PC-3 (cell line): ENCODE results near the gene CEPT1. TPM values are rescaled to one million over a fixed set of nuclear protein-coding genes. Genes with fewer than 3 reads are reported as not detected.
A peak's percentile ranks its signal among the peaks of the same experiment; 100 is the strongest.

ENCODE experiments used
- ATAC-seq: fragments of 200-7000 bp; cut with Tn5 transposase; 2 replicates; pipeline ENCODE4 v1.9.1; 2020; ENCODE audit warnings: mild to moderate bottlenecking, moderate library complexity
- BruUV-seq: library from RNA; stranded (reverse); fragments of 400-500 nt; replicated peaks from 2 replicates; lab custom pipeline; 2021; lab: Mats Ljungman, UMichigan
- CTCF ChIA-PET: fragments of 300-600 bp; sonication (Branson Sonifier 250); formaldehyde crosslinking; loops from one replicate; lab custom pipeline; 2022; ENCODE audit warnings: antibody characterized with exemption; lab: Charles Lee
- POLR2A ChIA-PET: fragments of 300-600 bp; sonication (Branson Sonifier 250); formaldehyde crosslinking; loops from one replicate; lab custom pipeline; 2022; ENCODE audit warnings: antibody characterized with exemption; ENCODE audit not compliant: unreplicated experiment; lab: Charles Lee
- DNase-seq: peaks from one replicate; pipeline ENCODE4 v3.0.0-alpha.2; 2015
- H2AFZ ChIP-seq: fragments of 300-600 bp; sonication (generic); 2 replicates; pipeline ENCODE4 v1.6.0; 2016; ENCODE audit warnings: antibody characterized with exemption, low read length
- H3F3A ChIP-seq: fragments of 300-600 bp; sonication (generic); one replicate; pipeline ENCODE4 v1.6.0; 2017; ENCODE audit warnings: antibody characterized with exemption, low read length, control low read depth, mild to moderate bottlenecking; ENCODE audit not compliant: unreplicated experiment
- H3K27ac ChIP-seq: fragments of 300-600 bp; sonication (generic); 2 replicates; pipeline ENCODE4 v1.5.1; 2016; ENCODE audit warnings: mild to moderate bottlenecking, low read length
- H3K27me3 ChIP-seq: fragments of 300-600 bp; sonication (generic); 2 replicates; pipeline ENCODE4 v1.6.1; 2016; ENCODE audit warnings: low read length, mixed read lengths
- H3K36me3 ChIP-seq: fragments of 300-600 bp; sonication (generic); 2 replicates; pipeline ENCODE4 v1.6.1; 2016; ENCODE audit warnings: low read depth, mixed run types, low read length, mixed read lengths
- H3K4me1 ChIP-seq: fragments of 300-600 bp; sonication (generic); 2 replicates; pipeline ENCODE4 v1.5.1; 2016; ENCODE audit warnings: low read length; ENCODE audit not compliant: insufficient read depth
- H3K4me2 ChIP-seq: fragments of 300-600 bp; sonication (generic); 2 replicates; pipeline ENCODE4 v1.6.0; 2016; ENCODE audit warnings: low read length
- H3K4me3 ChIP-seq: fragments of 300-600 bp; sonication (generic); 2 replicates; pipeline ENCODE4 v1.5.1; 2016; ENCODE audit warnings: mild to moderate bottlenecking, low read length, mixed read lengths
- H3K79me2 ChIP-seq: fragments of 300-600 bp; sonication (generic); 2 replicates; pipeline ENCODE4 v1.6.1; 2017; ENCODE audit warnings: low read length, mixed read lengths
- H3K9ac ChIP-seq: fragments of 300-600 bp; sonication (generic); 2 replicates; pipeline ENCODE4 v1.6.0; 2016; ENCODE audit warnings: mild to moderate bottlenecking, low read length
- H3K9me2 ChIP-seq: fragments of 300-600 bp; sonication (generic); replicated peaks from 2 replicates; pipeline ENCODE4 v1.6.1; 2016; ENCODE audit warnings: mixed run types, low read length, mixed read lengths
- H3K9me3 ChIP-seq: fragments of 300-600 bp; sonication (generic); 2 replicates; pipeline ENCODE4 v1.6.1; 2016; ENCODE audit warnings: low read length, mixed read lengths
- H4K20me1 ChIP-seq: fragments of 300-600 bp; sonication (generic); 2 replicates; pipeline ENCODE4 v1.6.1; 2016; ENCODE audit warnings: low read length, mixed read lengths
- EZH2 ChIP-seq: fragments of 300-600 bp; sonication (generic); IDR thresholded peaks from one replicate; pipeline ENCODE4 v1.6.1; 2017; ENCODE audit warnings: antibody characterized with exemption, mild to moderate bottlenecking, low read length; ENCODE audit not compliant: unreplicated experiment
- EZH2phosphoT487 ChIP-seq: fragments of 300-600 bp; sonication (generic); IDR thresholded peaks from 2 replicates; pipeline ENCODE4 v1.6.1; 2018; ENCODE audit warnings: mild to moderate bottlenecking, antibody characterized with exemption, low read length, borderline replicate concordance
- intact Hi-C: fragments of 100-400 bp; cut with micrococcal nuclease; formaldehyde crosslinking; loops from 2 replicates; pipeline ENCODE4 v1.9.0; 2023
- total RNA-seq: library from RNA; depleted of rRNA; stranded (reverse); fragments of >200 nt; gene quantifications from 2 replicates; pipeline ENCODE4 v1.2.3, GENCODE V29; 2014
- TF ChIP-seq, protein P1 (sequence below): fragments of 300-600 bp; sonication (generic); conservative IDR thresholded peaks from 2 replicates; pipeline ENCODE4 v1.5.1; 2017; ENCODE audit warnings: antibody characterized with exemption, low read depth, mild to moderate bottlenecking, low read length

Gene CEPT1
- total RNA-seq, 1 experiment from 2014 or later, result 20.6 TPM

DNA sequence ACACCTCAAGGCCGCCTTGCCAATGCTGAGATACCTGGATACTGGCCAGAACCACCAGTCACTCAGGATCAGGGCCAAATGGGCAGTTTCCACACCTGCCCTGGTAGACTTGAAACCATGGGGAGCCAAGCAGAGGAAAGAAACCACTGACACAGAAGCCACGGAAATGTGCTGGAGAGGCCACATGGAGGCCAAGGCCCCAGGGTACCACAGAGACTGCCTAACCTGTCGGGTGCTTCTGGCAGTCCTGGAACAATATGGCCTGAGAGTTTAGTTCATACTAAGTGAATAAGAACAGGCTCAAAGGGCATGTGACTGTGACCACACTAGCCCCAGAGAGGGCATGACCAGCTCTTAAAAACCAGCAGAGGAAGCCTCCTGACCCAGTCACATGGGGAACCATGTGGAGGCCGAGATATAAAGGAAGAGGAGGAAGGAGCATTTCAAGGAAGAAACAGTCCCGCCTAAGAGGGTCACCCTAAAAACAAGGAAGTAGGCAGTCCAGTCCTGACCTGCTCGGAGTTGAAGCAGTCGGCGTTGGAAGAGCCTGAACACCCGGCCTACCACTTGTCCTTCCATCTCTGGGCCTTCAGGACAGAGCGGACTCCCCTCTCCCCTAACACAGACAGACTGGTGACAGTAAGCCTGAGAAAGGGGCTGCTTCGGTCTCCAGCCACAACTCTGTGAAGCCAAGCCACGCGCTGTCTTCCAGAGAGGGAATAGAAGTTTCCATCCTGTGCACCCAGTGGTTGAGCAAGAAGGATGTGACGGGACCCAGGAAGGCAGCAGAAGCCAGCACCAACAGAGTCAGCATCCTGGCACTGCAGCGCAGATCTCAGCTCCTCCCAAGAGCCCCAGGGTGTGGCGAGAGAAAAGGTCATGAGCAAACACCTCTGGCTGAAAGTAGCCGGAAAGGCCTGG, 60.1 kb downstream of the CEPT1 start, which contains the start of gene DENND2D:
Gene DENND2D, minus strand, starts transcription at position 766 of the 921 bp plus-strand sequence. Its CDS starts 187 bp downstream, at position 579.
- Histone ChIP-seq H3K9me3 (no peaks in the 10 kb centered on the region), H4K20me1 (no peaks in the 10 kb centered on the region), H3K27ac (no peak within 1 kb of the TSS), H3K9ac (no peak within 1 kb of the TSS), H2AFZ (no peak within 1 kb of the TSS), H3K9me2 (no peaks in the 10 kb centered on the region), H3K4me2 (no peak within 1 kb of the TSS), H3K4me3 (no peak within 1 kb of the TSS), H3K79me2 (no peaks in the 10 kb centered on the region), H3K4me1 (peaks cover 26% of the 10 kb centered on the region), H3K36me3 (no peaks in the 10 kb centered on the region), H3F3A (no peaks in the 10 kb centered on the region), H3K27me3 (no peaks in the 10 kb centered on the region)
- POLR2A ChIA-PET, result no interaction called here
- ATAC-seq, result no peak
- TF ChIP-seq EZH2 (no peak), EZH2phosphoT487 (no peak)
- TF ChIP-seq, protein P1, sequence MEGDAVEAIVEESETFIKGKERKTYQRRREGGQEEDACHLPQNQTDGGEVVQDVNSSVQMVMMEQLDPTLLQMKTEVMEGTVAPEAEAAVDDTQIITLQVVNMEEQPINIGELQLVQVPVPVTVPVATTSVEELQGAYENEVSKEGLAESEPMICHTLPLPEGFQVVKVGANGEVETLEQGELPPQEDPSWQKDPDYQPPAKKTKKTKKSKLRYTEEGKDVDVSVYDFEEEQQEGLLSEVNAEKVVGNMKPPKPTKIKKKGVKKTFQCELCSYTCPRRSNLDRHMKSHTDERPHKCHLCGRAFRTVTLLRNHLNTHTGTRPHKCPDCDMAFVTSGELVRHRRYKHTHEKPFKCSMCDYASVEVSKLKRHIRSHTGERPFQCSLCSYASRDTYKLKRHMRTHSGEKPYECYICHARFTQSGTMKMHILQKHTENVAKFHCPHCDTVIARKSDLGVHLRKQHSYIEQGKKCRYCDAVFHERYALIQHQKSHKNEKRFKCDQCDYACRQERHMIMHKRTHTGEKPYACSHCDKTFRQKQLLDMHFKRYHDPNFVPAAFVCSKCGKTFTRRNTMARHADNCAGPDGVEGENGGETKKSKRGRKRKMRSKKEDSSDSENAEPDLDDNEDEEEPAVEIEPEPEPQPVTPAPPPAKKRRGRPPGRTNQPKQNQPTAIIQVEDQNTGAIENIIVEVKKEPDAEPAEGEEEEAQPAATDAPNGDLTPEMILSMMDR, result no peak
- CTCF ChIA-PET, result no interaction called here
- intact Hi-C loops, result no loop called here
- BruUV-seq, result no TSS peak
- DNase-seq, result peak; percentile 10

DNA sequence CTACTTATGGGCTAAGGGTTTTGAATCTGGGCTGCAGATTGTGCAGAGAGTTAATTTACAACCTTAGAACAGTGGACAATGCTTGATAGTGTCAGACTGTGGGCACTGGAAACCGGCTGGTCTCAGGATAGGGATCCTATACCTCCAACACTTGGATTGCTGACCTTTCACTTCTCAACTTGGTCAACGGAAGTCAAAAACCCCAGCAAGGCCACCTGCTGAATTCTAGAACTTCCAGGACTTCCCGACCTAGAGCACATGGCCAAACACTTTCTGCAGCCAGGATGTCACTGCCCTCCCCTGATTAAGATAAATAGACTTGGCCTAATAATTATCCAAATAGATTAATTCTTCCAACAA, 60.8 kb downstream of the CEPT1 start:
- no peaks in the 10 kb centered on the region for H3F3A ChIP-seq
- CTCF ChIA-PET, result no interaction called here
- POLR2A ChIA-PET, result no interaction called here

More for the DNA sequence above, 60.8 kb downstream of the CEPT1 start:
- no TSS peak for BruUV-seq
- H3K4me3 ChIP-seq, result no peak overlapping the region
- intact Hi-C loops, result no loop called here
- no peaks in the 10 kb centered on the region for H3K79me2 ChIP-seq
- ATAC-seq, result no peak
- no peaks in the 10 kb centered on the region for H3K9me3 ChIP-seq
- no peaks in the 10 kb centered on the region for H3K9me2 ChIP-seq
- DNase-seq, result no peak
- no peak overlapping the region for H3K27ac ChIP-seq
- H3K9ac ChIP-seq, result no peak overlapping the region
- H2AFZ ChIP-seq, result no peak overlapping the region
- no peaks in the 10 kb centered on the region for H4K20me1 ChIP-seq
- H3K36me3 ChIP-seq, result no peaks in the 10 kb centered on the region
- H3K27me3 ChIP-seq, result no peaks in the 10 kb centered on the region
- TF ChIP-seq, protein P1, result no peak
- no peak for TF ChIP-seq EZH2
- TF ChIP-seq EZH2phosphoT487, result no peak
- peaks cover 26% of the 10 kb centered on the region for H3K4me1 ChIP-seq
- H3K4me2 ChIP-seq, result no peak overlapping the region
